Right ventricle myocardium inferior (tissue), 1 donor: ENCODE results near the gene PUSL1. TPM values are rescaled to one million over a fixed set of nuclear protein-coding genes. Genes with fewer than 3 reads are reported as not detected.

Source experiments
- ATAC-seq: fragments of 200-7000 bp; cut with Tn5 transposase; one replicate; pipeline ENCODE4 v1.9.1; 2020; ENCODE audit warnings: mild to moderate bottlenecking, moderate library complexity
- DNase-seq: peaks from one replicate; pipeline ENCODE4 v3.0.0; 2021; ENCODE audit errors: missing footprints
- intact Hi-C: fragments of 100-400 bp; cut with DNase I; formaldehyde crosslinking; loops from one replicate; pipeline ENCODE4 v1.11.0; 2022
- microRNA-seq: library from miRNA; unstranded; fragments of <30 nt; microRNA quantifications from one replicate; pipeline ENCODE4 v1.2.0, GENCODE V29; 2020
- total RNA-seq: library from RNA; stranded (reverse); fragmentation: NEBNext Ultra II Directional; extraction: Animal tissue kit (Norgen Biotek cat#: 25700); gene quantifications from one replicate; pipeline ENCODE4 v1.2.1, GENCODE V29; 2021
- donor health status: DM: no; HTN: yes; CAD: no; lungs with severe emphysema.

Gene PUSL1
- total RNA-seq, 1 donor from 2014 or later = 10.3 TPM

- peak; percentile 57 for DNase-seq
- no peak for ATAC-seq
- intact Hi-C loops = no loop called here
Observed at GRCh38 chr1:1354271-1355247, 46.2 kb downstream of the PUSL1 start.

GRCh38 chr1:1355416-1355815 is 47.0 kb downstream of the PUSL1 start:
- DNase-seq (peak; percentile 73), ATAC-seq (no peak)
- intact Hi-C loops = no loop called here

GRCh38 chr1:1356166-1356795 is 47.9 kb downstream of the PUSL1 start:
- intact Hi-C loops = no loop called here
- DNase-seq (peak; percentile 20), ATAC-seq (no peak)

- intact Hi-C loops = no loop called here
- ATAC-seq = no peak
- DNase-seq = peak; percentile 59
Observed at GRCh38 chr1:1356796-1357401, 48.5 kb downstream of the PUSL1 start.

- DNase-seq = peak; percentile 42
- ATAC-seq = no peak
- intact Hi-C loops = no loop called here
Observed at GRCh38 chr1:1357871-1358432, 49.6 kb downstream of the PUSL1 start.

GRCh38 chr1:1358433-1359271 is 50.3 kb downstream of the PUSL1 start, which contains the start of gene MXRA8:
TSS of gene MXRA8 (minus strand) at chr1:1358555. CDS start at chr1:1358504, 51 bp downstream.
- ATAC-seq = peak; percentile 71

GRCh38 chr1:1359308-1359663 is 50.9 kb downstream of the PUSL1 start:
- intact Hi-C loops = no loop called here
- ATAC-seq = no peak
- peak; percentile 65 for DNase-seq

More at GRCh38 chr1:1358433-1359271, 50.3 kb downstream of the PUSL1 start, which contains the start of gene MXRA8:
- intact Hi-C loops = no loop called here
- peak; percentile 85 for DNase-seq

- intact Hi-C loops = no loop called here
- ATAC-seq (peak; percentile 21), DNase-seq (peak; percentile 68)
Observed at GRCh38 chr1:1359664-1360468, 51.5 kb downstream of the PUSL1 start.

GRCh38 chr1:1360506-1361169 is 52.2 kb downstream of the PUSL1 start:
- intact Hi-C loops = no loop called here
- ATAC-seq (peak; percentile 58), DNase-seq (peak; percentile 78)

Small RNAs within 50 kb of the gene (microRNA-seq; reads per million reads assigned to microRNA genes)
- gene MIR6726 (2.5 reads per million), gene MIR6727 (not detected), gene MIR6808 (not detected)

Other genes with a start within 250 kb of the PUSL1 start
- gene RNF223, start 234.3 kb upstream of the PUSL1 start, total RNA-seq = not detected
- gene C1orf159, start 192.5 kb upstream of the PUSL1 start, total RNA-seq = 2.9 TPM
- gene TTLL10, start 134.7 kb upstream of the PUSL1 start, total RNA-seq = 0.24 TPM
- gene TNFRSF18, start 102.0 kb upstream of the PUSL1 start, total RNA-seq = not detected
- gene TNFRSF4, start 94.4 kb upstream of the PUSL1 start, total RNA-seq = 1.4 TPM
- 125 TPM for gene SDF4, start 76.6 kb upstream of the PUSL1 start, total RNA-seq
- gene B3GALT6, start 76.4 kb upstream of the PUSL1 start, total RNA-seq = 8.3 TPM
- gene C1QTNF12, start 61.9 kb upstream of the PUSL1 start, total RNA-seq = 0.57 TPM
- 40.0 TPM for gene UBE2J2, start 34.7 kb upstream of the PUSL1 start, total RNA-seq
- 3.0 TPM for gene SCNN1D, start 28.2 kb upstream of the PUSL1 start, total RNA-seq
- 57.3 TPM for gene ACAP3, start 667 bp upstream of the PUSL1 start, total RNA-seq
- gene INTS11, start 16.1 kb downstream of the PUSL1 start, total RNA-seq = 75.7 TPM
- 119 TPM for gene CPTP, start 16.2 kb downstream of the PUSL1 start, total RNA-seq
- gene TAS1R3, start 22.7 kb downstream of the PUSL1 start, total RNA-seq = 0.51 TPM
- gene DVL1, start 40.8 kb downstream of the PUSL1 start, total RNA-seq = 119 TPM
- 21.8 TPM for gene MXRA8, start 50.0 kb downstream of the PUSL1 start, total RNA-seq
- gene AURKAIP1, start 66.6 kb downstream of the PUSL1 start, total RNA-seq = 265 TPM
- gene CCNL2, start 90.7 kb downstream of the PUSL1 start, total RNA-seq = 49.4 TPM
- gene MRPL20, start 98.7 kb downstream of the PUSL1 start, total RNA-seq = 140 TPM
- gene ANKRD65, start 112.7 kb downstream of the PUSL1 start, total RNA-seq = 3.0 TPM
- gene VWA1, start 127.1 kb downstream of the PUSL1 start, total RNA-seq = 20.5 TPM
- gene ATAD3C, start 141.1 kb downstream of the PUSL1 start, total RNA-seq = 1.8 TPM
- gene ATAD3B, start 163.2 kb downstream of the PUSL1 start, total RNA-seq = 9.0 TPM
- gene ATAD3A, start 203.6 kb downstream of the PUSL1 start, total RNA-seq = 17.9 TPM
- gene TMEM240, start 232.0 kb downstream of the PUSL1 start, total RNA-seq = 6.9 TPM